ENCODE data around the gene RAI1. TPM values are rescaled to one million over a fixed set of nuclear protein-coding genes. Genes with fewer than 3 reads are reported as not detected.

The RAI1 gene
- total and polyA plus RNA-seq, 2 of the 13 experiments (the other 11 are each of a cell fraction or from before 2014, with no cell fraction given), result 3.4 to 5.2 TPM

DNA sequence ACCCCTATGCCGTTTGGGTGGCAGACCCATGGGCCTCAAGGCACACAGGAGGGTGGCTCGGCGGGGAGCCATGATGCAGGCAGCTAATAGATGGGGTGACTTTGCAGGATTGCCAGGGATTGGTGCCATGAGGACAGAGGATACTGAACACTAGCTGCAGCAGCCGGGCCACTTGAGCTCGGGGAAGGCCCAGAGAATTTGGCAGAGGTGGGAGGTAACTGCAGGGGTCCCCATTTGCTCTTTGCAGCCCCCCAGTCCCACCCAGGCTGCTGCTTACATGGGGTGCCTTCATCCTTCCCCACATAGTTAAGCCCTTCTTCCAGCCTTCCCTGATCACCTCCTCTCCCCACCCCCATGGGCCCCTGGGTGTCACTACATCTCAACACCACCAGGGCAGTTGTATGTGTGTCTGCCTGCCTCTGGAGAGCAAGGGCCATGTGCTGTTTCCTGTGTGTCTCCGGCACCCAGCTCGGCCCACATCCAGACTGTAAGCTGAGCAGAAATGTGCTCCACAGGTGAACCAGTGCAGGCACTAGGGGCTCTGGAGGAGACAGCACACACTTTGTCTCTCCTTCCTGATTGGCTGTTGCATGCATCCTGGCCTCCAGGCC is 103.5 kb downstream of the RAI1 start (continued):
- TF ChIP-seq, protein P1, sequence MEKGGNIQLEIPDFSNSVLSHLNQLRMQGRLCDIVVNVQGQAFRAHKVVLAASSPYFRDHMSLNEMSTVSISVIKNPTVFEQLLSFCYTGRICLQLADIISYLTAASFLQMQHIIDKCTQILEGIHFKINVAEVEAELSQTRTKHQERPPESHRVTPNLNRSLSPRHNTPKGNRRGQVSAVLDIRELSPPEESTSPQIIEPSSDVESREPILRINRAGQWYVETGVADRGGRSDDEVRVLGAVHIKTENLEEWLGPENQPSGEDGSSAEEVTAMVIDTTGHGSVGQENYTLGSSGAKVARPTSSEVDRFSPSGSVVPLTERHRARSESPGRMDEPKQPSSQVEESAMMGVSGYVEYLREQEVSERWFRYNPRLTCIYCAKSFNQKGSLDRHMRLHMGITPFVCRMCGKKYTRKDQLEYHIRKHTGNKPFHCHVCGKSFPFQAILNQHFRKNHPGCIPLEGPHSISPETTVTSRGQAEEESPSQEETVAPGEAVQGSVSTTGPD (CRISPR knock-in tag; IDR thresholded peaks at IDR 0.05), result peak; percentile 70; the same call in 1 of the 2 replicates
- TF ChIP-seq RAD21 (CRISPR knock-in tag; IDR thresholded peaks at IDR 0.05) (0 out of 2 replicates have a peak, but pooled peaks have one; percentile 23), ZIK1 (CRISPR knock-in tag; IDR thresholded peaks at IDR 0.05; ENCODE audit: borderline replicate concordance, low read depth) (no peak), FLYWCH1 (CRISPR knock-in tag; IDR thresholded peaks at IDR 0.05) (no peak), ZNF83 (CRISPR knock-in tag; IDR thresholded peaks at IDR 0.05; ENCODE audit: borderline replicate concordance) (no peak), TBP (CRISPR knock-in tag; IDR thresholded peaks at IDR 0.05) (no peak), ZNF292 (CRISPR knock-in tag; IDR thresholded peaks at IDR 0.05; ENCODE audit: borderline replicate concordance, low read depth) (peak; percentile 46; the same call in 1 of the 2 replicates), KMT2B (CRISPR knock-in tag; IDR thresholded peaks at IDR 0.05) (no peak), AKAP8 (CRISPR knock-in tag; IDR thresholded peaks at IDR 0.05) (0 out of 2 replicates have a peak, but pooled peaks have one; percentile 28), SIN3B (IDR thresholded peaks at IDR 0.05; ENCODE audit: low read length) (no peak), ERF (CRISPR knock-in tag; IDR thresholded peaks at IDR 0.05) (no peak), RBM22 (optimal IDR thresholded peaks at IDR 0.05; ENCODE audit: low read length) (peak; percentile 21), NR2F6 (IDR thresholded peaks at IDR 0.05) (no peak), NR2F6 (CRISPR knock-in tag; IDR thresholded peaks at IDR 0.05) (0 out of 2 replicates have a peak, but pooled peaks have one; percentile 31), THRA (CRISPR knock-in tag; IDR thresholded peaks at IDR 0.05; ENCODE audit: borderline replicate concordance) (no peak), ZNF598 (CRISPR knock-in tag; IDR thresholded peaks at IDR 0.05; ENCODE audit: borderline replicate concordance) (no peak), MEIS2 (CRISPR knock-in tag; IDR thresholded peaks at IDR 0.05) (no peak), TCF12 (IDR thresholded peaks at IDR 0.05) (no peak), TCF12 (CRISPR knock-in tag; IDR thresholded peaks at IDR 0.05) (no peak)

Measured in HepG2 (cell line).